Measurements from ENCODE around the gene RNF133.
A peak's percentile ranks its signal among the peaks of the same experiment; 100 is the strongest.

The RNF133 gene, protein sequence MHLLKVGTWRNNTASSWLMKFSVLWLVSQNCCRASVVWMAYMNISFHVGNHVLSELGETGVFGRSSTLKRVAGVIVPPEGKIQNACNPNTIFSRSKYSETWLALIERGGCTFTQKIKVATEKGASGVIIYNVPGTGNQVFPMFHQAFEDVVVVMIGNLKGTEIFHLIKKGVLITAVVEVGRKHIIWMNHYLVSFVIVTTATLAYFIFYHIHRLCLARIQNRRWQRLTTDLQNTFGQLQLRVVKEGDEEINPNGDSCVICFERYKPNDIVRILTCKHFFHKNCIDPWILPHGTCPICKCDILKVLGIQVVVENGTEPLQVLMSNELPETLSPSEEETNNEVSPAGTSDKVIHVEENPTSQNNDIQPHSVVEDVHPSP

DNA sequence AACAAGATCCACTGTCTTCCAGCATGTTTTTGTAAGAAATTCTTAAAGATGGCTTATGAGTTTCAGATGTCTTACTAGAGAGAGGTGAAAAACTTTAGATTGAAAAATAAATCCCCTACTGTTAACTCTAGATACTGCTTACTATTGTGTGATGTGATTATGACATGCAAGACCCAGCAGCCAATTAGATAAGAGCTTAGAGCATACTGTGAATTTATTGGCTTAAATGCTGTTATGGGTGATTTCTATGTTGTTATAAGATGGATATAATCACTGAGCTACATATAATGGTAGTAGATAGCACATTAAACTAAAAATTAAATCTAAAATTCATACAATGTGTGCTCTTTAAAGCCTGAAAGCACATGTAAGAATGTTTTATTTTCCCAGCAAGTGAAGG, at the start of gene RNF133:
TSS of gene RNF133 (minus strand) at position 101 of the 400 bp plus-strand sequence. CDS start 199 bp downstream, outside the sequence.
- DNase-seq: no peak

DNA sequence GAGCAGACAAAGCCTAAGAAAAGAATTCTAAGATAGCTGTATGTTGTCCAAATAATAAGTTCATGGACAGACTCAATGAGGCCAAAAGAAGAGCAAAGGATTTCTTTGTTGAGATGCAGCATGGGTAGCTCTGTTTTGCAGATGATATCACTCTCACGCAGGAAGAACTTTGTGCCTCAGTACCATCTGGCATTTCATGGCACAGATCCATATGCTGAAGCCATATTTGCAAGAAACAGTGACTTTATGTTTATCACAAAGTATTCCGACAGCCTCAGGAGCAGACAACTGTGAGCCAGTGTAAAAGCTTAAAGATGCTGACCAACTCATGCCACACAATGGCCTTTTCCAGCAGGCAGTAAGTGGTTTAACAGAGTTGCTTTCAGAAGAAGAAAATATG, 49.3 kb upstream of the RNF133 start:
- no peak for DNase-seq

DNA sequence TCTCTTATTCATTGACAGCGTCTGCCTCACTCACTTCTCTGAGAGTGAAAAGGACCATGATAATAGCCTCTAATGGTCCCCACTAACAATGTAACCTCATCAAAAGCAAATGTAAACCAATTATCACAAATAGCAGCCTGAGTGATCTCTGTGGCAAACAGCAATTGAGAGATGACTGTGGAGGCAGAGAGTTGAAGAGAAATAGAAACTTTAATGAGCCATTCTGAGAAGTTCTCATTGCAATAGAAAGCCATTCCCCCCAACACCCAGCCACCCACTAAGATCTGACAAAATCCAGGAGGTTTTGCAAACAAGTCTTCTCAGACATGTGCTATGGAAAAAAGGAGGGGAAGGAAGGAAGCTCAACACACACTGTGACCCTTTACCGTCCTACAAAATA, 48.0 kb upstream of the RNF133 start:
- peak; percentile 78 for DNase-seq

DNA sequence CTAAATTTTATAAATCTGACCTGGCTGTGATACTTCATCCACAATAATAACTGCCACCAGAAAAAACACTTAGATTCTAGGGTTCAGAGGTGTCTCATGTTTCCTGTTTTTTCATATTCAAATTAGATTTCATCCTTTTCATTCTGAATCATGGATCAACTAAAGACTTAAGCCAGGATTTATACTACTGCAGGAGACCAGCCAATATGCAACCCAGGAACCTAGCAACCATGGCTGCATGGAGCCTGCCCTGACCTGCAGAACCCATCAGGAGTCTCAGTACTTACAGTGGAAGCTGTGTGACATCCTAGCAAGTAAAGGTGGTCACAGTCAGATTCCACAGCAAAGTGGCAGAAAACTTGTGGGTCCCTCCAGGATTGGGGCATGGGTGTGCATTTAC, 44.3 kb upstream of the RNF133 start:
- DNase-seq: no peak

DNA sequence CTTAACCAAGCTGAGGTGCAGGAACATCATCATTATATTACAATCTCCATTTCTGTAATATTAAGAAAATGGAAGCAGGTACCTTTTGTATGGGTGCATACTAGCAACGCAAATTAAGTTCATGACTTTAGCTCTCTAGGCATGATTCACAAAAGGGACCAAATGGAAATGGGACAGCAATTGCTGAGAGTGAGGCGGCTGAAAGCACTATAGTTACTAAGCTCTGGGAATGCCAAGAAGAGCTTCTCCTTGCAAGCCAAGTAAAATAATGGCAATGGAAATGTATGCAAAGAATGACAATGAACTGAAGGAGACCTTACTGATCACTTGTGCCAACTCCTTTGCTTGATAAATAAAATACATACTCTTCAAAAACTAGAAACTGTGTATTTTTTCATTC, 40.0 kb upstream of the RNF133 start:
- DNase-seq: no peak

DNA sequence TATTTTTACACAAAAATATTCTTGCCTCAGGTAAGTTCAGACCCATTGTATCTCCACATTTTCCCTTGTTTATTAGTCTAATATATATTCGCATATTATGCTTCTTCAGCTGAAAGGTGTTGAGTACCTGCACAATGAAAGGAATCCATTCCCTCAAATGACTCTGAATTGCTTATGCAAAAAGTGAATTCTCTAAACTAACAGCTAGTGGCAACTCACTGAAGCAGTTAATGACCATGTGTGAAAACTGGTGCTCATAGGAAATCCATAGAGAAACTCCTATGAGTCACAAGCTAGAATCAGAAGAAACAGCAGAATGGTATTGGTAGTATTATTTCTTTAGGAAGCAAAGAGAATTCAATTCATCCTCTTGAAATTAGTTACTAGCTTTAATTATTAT, 37.3 kb upstream of the RNF133 start:
- DNase-seq: no peak

DNA sequence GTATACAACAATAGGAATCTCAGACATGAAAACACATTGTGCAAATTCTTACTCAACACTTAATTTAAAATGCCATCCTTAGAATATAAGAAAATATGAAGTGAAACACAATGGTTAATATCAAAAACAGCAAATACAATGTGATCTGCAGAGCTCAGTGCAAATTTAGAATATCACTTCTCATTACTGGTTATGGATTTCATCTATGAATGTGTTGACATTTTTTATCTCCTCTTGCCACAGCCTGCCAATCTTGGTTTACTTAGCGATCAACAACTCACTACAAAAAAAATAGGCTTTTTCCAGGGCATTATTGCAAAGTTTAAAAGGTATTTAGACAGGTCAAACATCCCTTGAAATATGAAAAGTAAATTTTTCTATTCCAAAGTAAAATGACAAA, 28.8 kb upstream of the RNF133 start:
- no peak for DNase-seq

DNA sequence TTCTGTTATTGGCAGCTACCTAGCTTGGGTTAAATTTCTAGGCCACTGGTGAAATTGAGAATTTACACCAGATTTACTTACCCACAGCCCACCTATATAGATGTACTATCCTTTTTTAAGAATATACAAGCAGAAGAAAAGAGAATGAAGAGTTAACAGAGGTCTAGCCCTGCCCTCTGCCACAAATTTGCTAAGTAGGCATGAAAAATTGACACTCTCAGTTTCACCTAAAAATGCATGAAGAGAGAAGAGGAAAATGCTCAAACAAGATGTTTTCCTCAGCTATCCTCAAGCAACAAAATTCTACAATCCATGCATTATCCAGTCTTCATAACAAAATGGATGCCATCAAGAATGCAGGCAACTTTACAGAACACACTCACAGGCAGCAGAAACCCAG, 28.4 kb upstream of the RNF133 start:
- DNase-seq: no peak

DNA sequence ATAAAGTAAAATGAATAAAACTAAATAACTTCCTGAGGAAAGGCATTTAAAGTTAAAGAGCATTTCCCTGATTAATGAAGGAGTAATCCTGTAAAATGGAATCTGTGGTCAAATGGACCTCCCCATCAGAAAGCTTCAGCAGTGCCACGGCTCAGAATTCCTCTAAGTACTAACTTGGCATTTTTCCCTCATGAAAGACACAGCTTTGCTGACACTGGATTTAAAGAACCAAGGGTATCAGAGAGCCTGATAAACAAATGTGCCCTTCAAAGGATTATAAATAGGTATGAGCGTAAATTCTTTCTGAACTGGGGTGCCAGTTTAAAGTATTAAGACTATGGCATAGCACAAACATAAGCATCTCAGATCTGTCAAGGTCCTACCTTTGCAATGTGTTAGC, 28.0 kb upstream of the RNF133 start:
- no peak for DNase-seq

DNA sequence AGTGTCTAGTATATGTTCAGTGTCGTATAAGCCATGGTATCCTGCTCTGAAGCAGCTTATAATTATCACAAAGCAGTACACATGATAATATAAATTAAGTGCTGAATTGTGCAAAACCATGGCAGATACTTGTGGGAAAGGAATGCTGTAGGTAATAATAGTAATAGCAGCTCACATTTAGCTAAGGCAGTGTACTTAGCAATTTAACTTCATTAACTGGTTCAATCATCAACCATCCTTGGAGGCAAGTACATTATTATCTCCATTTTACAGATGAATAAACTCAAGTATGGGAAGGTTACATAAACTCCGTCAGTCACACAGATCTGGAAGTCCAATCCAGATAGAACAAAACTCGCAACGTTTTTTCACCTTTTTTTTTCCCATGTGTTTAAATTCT, 25.4 kb upstream of the RNF133 start:
- DNase-seq: no peak

DNA sequence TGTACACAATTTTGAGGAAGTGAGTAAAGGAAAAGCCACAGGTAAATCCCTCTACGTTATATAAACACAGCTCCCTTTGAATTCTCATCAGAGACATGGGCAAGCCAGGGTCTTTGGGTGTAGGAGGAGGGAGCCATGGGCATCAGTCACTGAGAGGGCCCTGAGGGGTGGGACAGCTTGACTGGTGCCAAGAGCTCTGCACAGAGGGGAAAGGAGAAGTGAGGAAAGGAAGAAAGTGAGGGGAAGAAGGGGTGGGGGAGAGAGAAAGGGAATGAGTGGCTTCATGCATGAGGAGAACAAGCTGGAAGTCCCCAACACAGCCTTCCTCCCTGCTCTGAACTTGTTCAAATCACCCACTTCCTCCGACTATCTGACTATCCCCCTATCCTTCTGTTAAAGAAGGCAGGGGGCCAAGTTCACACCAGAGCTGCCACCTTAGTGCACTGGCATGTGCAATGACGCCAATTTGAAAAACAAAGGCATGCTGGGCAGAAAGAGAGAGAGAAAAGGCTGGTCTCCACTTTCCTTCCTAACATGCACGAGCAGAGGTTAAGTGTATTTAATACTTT, 20.2 kb upstream of the RNF133 start:
- DNase-seq: no peak

DNA sequence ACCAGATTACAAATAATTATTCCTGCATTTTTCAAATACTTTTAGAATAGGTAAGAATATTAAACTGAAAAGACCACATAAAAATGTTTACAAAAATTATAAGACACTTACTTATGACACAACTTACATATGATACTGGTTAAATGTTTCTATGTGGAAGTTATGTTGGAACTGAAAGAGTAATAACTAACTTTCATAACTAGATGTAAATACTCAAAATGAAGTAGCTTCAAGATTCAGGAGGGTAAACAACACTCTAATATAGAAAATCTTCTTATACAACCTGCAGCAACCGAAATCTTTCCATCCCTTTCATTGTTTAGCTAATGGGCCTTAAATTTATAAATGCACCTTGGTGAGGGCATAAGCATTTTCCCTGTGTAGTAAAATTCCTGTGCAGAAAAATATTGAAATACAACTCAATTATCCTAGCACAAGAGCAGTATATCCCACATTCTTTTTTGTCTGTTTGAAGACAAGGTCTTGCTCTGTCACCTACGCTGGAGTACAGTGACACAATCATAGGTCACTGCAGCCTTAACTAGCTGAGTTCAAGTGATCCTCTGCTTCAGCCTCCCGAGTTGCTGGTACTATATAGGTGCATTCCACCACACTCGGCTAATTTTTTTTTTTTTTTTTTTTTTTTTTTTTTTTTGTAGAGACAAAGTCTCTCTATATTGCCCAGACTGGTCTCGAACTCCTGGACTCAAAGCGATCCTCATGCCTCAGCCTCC, 18.6 kb upstream of the RNF133 start:
- no peak for DNase-seq

DNA sequence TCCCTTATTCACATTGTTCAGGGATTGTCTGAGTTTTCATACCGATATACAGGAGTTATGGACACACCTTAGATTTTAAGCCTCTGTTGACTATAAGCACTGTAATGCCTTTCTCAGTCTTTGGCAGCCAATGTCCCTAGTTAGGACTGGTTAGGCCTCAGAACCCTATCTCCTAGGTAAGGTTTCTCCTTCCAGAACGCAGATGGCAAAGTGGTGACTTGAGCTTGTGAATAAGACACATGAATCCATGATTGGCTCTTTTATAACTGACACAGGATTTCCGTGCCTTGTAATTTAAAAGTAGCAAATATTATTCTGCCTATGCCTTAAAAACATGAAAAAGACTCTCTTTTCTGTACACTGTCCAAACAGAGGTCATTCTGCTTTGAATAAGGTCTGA, 16.3 kb upstream of the RNF133 start:
- no peak for DNase-seq

DNA sequence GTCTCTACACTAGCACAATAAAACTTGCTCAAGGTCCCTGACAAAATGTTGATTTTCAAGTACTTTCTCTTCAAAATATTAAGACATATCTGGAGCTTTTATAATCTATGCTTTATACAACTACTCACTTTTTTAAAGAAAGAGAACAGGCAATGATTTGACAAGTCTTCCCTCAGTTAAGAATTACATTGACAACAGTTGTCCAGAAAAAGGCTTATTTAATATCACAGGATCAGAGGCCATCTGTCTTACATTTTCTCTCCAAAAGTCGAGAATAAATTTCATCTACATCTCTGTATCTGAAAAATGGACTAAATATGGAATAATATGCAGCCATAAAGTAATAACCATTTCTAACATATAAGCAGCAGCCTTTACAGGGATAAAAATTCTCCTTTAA, 12.0 kb upstream of the RNF133 start:
- no peak for DNase-seq

DNA sequence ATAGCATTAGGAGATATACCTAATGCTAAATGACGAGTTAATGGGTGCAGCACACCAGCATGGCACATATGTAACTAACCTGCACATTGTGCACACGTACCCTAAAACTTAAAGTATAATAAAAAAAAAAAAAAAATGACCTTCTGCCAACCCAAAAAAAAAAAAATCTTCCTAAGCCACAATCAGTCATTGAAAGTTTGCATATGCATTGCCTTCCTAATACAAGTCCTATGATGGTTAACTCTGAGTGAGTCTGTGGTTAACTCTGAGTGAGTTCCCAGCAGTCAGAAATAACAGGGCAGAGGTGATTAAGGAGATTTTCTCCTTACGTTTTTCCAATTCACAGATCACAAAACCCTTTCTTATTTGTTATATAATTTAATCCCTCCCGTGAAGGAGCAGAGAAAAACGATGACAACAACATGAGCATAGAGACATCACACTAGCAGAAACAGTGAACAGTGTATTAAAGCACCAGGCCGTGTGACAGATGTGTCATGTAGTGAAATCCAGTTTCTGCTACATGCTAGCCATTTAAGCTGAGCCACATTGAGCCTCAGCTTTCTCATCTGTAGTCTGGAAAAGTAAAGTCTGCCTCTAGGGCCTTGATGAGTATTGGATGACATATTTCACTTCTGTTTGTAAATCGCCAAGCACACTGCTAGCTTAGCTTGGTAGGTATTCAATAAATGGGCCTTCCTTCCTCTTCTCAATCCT, 11.2 kb upstream of the RNF133 start:
- no peak for DNase-seq

DNA sequence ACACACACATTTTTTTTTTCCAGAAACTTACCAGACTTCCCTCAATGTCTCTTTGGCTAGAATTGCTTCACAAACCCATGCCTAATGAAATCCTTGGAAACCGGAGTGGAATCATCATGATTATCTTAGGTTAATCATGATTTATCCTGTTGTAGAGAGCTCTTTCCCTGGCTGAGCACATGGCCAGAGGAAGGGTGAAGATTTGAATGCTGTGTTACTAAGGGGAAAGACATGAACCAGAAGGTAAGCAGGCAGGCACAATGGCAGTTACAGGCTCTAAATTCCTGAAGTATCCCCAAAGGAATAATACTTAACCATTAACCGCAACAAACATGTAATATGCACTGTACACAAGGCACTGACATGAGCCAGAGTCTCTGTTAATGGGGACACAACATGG, 7.9 kb upstream of the RNF133 start:
- DNase-seq: no peak

DNA sequence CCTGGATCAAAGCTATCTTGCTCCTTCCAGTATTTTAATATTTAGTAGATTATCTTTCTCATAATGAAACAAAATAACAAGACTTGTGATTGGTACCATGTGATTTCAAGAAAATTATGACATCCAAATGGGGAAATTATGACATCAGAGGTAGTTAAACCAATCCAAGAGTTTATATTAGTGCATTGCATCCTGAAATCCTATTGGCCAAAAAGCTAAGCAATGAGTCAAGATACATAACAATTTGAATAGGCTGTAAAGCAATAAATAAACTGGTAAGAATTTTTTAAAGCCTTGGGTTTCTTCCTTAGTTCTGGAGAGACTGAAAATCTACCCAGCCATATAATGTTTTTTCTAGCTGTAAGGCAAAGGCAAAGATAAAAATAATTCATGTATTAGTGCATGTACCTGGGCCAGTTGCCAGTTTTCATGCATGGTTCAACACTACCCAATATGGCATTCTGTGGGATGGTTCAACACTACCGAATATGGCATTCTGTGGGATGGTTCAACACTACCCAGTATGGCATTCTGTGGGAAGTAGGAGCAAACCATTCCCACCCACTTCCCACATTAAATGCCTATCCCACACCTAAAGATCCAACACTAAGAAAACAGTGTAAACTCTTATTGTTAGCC, 4.1 kb upstream of the RNF133 start, which contains the start of gene RNF148:
TSS of gene RNF148 (minus strand) at position 51 of the 639 bp plus-strand sequence. CDS start 172 bp downstream, outside the sequence.
- DNase-seq: no peak

DNA sequence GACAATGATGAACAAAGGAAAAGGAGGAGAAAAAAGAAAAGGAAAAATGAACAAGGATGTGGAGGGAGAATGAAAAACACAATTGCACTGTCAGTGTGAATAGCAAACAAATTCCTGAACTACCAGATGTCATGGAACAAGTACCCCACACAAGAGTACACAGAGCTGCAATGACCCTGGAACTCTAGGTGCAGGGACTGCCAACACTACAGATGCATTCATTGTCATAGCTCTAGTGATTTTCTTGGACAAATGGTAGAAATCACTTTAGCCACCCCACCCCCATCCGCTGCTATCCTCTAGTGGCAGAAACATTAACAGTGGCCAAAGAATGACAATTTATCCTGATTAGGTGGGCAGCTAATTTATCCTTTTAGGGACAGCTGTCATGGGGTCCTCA, 3.1 kb downstream of the RNF133 start:
- no peak for DNase-seq

DNA sequence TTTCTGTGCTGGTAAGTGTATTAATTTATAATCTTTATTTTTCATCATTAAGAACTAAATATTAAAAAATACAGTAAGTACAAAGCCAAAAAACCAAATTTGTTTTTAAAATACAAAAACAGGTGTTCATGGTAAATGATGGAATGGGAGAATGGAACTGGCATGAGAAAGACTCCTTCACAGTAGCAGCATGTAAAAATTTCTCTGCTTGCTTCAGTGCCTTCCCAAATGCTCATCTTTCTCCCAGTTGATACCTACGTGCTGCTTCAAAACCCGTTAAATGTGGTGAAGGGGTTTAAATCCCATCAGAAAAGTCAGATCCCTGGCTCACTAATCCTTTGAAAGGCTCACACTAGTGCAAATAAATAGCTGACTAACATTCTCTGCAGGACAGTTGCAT, 4.2 kb downstream of the RNF133 start:
- DNase-seq: no peak

DNA sequence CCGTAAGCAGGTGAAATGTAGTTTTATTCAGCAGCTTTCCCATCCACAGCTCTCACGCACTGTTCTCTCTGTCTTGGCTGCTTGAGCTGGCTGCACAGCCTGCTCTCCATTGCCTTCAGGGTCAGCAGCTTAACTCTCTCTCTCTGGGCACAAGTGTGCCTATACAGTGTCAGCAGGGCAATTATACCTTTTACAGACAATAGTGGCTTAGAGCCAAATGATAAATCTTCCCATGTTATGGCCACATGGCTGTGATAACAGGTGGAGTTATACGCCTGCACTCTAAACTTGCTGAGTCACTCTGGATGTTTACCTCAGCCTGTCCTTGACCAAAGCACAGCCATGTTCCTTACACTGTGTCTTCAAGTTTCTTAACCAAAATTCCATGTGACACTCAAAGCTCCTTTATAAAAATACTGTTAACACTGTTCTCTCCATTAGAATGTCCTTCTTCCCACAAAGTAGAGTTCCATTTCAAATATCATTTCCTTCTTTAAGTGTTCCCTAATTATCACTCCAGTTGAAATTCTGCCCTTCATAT, 6.1 kb downstream of the RNF133 start:
- DNase-seq: no peak

DNA sequence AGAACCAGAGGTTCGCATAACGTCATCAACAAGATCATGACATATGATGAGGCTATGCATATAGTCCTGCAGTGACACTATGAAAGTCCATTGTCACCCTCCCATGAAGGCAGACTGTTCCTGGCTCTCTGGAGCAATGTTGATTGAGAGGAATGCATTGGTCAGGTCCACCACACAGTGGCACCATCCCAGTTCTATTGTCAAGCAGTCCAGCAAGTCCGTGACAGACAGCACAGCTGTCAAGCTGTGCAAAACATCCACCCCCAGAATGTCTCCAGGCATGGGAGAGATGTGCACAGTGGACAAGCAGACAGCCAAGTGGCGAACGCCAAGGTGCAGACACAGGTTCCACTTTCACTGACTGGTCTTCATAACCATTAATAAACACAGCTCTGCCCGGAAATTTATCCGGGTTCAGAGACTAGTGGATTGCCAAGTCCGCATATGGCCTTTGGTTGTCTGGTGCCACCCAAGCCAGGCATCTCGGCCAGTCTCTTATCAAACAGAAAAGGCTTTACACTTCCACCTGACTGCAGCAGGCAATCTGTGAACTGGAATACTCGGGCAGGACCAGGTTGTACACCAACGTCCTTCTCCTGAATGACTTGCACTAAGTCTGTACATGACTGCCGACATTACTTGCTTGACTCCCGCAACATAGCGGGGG, 7.2 kb downstream of the RNF133 start:
- no peak for DNase-seq

Data from NCI-H1105 (cell line).